Ishikawa (cell line): Measurements from ENCODE around the gene CPT1C.

Source experiments
- CEBPB ChIP-seq: IDR thresholded peaks from 2 replicates; pipeline ENCODE4 v1.6.1; 2012
- CREB1 ChIP-seq: IDR thresholded peaks from 2 replicates; pipeline ENCODE4 v1.6.1; 2012; ENCODE audit warnings: low read depth
- EP300 ChIP-seq: IDR thresholded peaks from 2 replicates; pipeline ENCODE4 v1.6.1; 2012; ENCODE audit warnings: borderline replicate concordance
- MAX ChIP-seq: IDR thresholded peaks from 2 replicates; pipeline ENCODE4 v1.6.1; 2012
- NFIC ChIP-seq: IDR thresholded peaks from 2 replicates; pipeline ENCODE4 v1.6.1; 2012
- RAD21 ChIP-seq: IDR thresholded peaks from 2 replicates; pipeline ENCODE4 v1.6.1; 2012; ENCODE audit warnings: low read depth
- TAF1 ChIP-seq: IDR thresholded peaks from 2 replicates; pipeline ENCODE4 v1.6.1; 2012; ENCODE audit warnings: low read depth, mild to moderate bottlenecking
- TCF12 ChIP-seq: IDR thresholded peaks from 2 replicates; pipeline ENCODE4 v1.6.1; 2012; ENCODE audit warnings: low read depth
- TEAD4 ChIP-seq: IDR thresholded peaks from 2 replicates; pipeline ENCODE4 v1.6.1; 2012
- USF1 ChIP-seq: IDR thresholded peaks from 2 replicates; pipeline ENCODE4 v1.6.1; 2012
- YY1 ChIP-seq: IDR thresholded peaks from 2 replicates; pipeline ENCODE4 v1.6.1; 2012; ENCODE audit warnings: low read depth
- ZBTB7A ChIP-seq: IDR thresholded peaks from 2 replicates; pipeline ENCODE4 v1.6.1; 2012; ENCODE audit warnings: low read depth

GRCh38 chr19:49681830-49682229 is 9.1 kb upstream of the CPT1C start:
- TF ChIP-seq TEAD4 (no peak), EP300 (no peak), TAF1 (no peak), CREB1 (no peak), USF1 (no peak), MAX (no peak), TCF12 (no peak), RAD21 (no peak), CEBPB (no peak), NFIC (no peak), YY1 (no peak), ZBTB7A (no peak)
